Skeletal muscle satellite cell (primary cell): Measurements from ENCODE around the gene VPS51. TPM values are rescaled to one million over a fixed set of nuclear protein-coding genes. Genes with fewer than 3 reads are reported as not detected.
A peak's percentile ranks its signal among the peaks of the same experiment; 100 is the strongest.

Experiments
- H3K27me3 ChIP-seq: 2 replicates; pipeline ENCODE4 v1.7.0; 2013; ENCODE audit warnings: low read length; ENCODE audit not compliant: control insufficient read depth, insufficient read depth
- H3K36me3 ChIP-seq: 2 replicates; pipeline ENCODE4 v1.7.0; 2013; ENCODE audit warnings: mild to moderate bottlenecking, control low read depth, low read length; ENCODE audit not compliant: insufficient read depth
- H3K4me1 ChIP-seq: 2 replicates; pipeline ENCODE4 v1.7.0; 2013; ENCODE audit warnings: low read length; ENCODE audit not compliant: control insufficient read depth, insufficient read depth
- H3K4me2 ChIP-seq: 2 replicates; pipeline ENCODE4 v1.7.0; 2013; ENCODE audit warnings: mild to moderate bottlenecking, low read length
- H3K4me3 ChIP-seq: 2 replicates; pipeline ENCODE4 v1.7.0; 2013; ENCODE audit warnings: low read length
- H3K9ac ChIP-seq: 2 replicates; pipeline ENCODE4 v1.7.0; 2013; ENCODE audit warnings: mild to moderate bottlenecking, low read depth, low read length, moderate library complexity
- H3K9me3 ChIP-seq: replicated peaks from 2 replicates; pipeline ENCODE4 v1.7.0; 2013; ENCODE audit warnings: mild to moderate bottlenecking, control low read depth, low read length
- small RNA-seq: library from RNA; depleted of rRNA; stranded (forward); fragments of <200 nt; gene quantifications from one replicate; pipeline ENCODE3, GENCODE V24; 2012

The VPS51 gene

GRCh38 chr11:65150509-65151299 is 54.7 kb downstream of the VPS51 start:
- Histone ChIP-seq H3K4me3 (peak overlapping the region; percentile 18), H3K27me3 (peaks cover 9% of the 10 kb centered on the region), H3K4me1 (peaks cover 17% of the 10 kb centered on the region), H3K9ac (no peak overlapping the region), H3K36me3 (no peaks in the 10 kb centered on the region), H3K9me3 (no peaks in the 10 kb centered on the region), H3K4me2 (peak overlapping the region; percentile 56)

- Histone ChIP-seq H3K4me1 (peaks cover 17% of the 10 kb centered on the region), H3K9me3 (no peaks in the 10 kb centered on the region), H3K36me3 (no peaks in the 10 kb centered on the region), H3K4me3 (no peak overlapping the region), H3K27me3 (peaks cover 7% of the 10 kb centered on the region), H3K4me2 (no peak overlapping the region), H3K9ac (no peak overlapping the region)
Observed at GRCh38 chr11:65151331-65151899, 55.4 kb downstream of the VPS51 start.

- no peak overlapping the region for H3K4me3 ChIP-seq
- H3K9me3 ChIP-seq: no peaks in the 10 kb centered on the region
Observed at GRCh38 chr11:65152122-65152521, 56.1 kb downstream of the VPS51 start.

GRCh38 chr11:65156256-65156655 is 60.2 kb downstream of the VPS51 start:
- Histone ChIP-seq H3K9me3 (no peaks in the 10 kb centered on the region), H3K4me3 (no peak overlapping the region), H3K36me3 (no peaks in the 10 kb centered on the region), H3K9ac (no peak overlapping the region), H3K4me1 (no peaks in the 10 kb centered on the region), H3K4me2 (no peak overlapping the region), H3K27me3 (peaks cover 10% of the 10 kb centered on the region)

More at GRCh38 chr11:65152122-65152521, 56.1 kb downstream of the VPS51 start:
- peaks cover 17% of the 10 kb centered on the region for H3K4me1 ChIP-seq
- peaks cover 7% of the 10 kb centered on the region for H3K27me3 ChIP-seq
- no peaks in the 10 kb centered on the region for H3K36me3 ChIP-seq
- no peak overlapping the region for H3K4me2 ChIP-seq
- H3K9ac ChIP-seq: no peak overlapping the region

GRCh38 chr11:65156926-65157325 is 60.9 kb downstream of the VPS51 start:
- H3K27me3 ChIP-seq: peaks cover 10% of the 10 kb centered on the region
- no peaks in the 10 kb centered on the region for H3K4me1 ChIP-seq
- H3K4me3 ChIP-seq: no peak overlapping the region
- H3K36me3 ChIP-seq: no peaks in the 10 kb centered on the region
- H3K9me3 ChIP-seq: no peaks in the 10 kb centered on the region
- no peak overlapping the region for H3K9ac ChIP-seq
- H3K4me2 ChIP-seq: no peak overlapping the region

GRCh38 chr11:65157336-65157735 is 61.3 kb downstream of the VPS51 start:
- Histone ChIP-seq H3K4me2 (no peak overlapping the region), H3K27me3 (peaks cover 7% of the 10 kb centered on the region), H3K9me3 (no peaks in the 10 kb centered on the region), H3K9ac (no peak overlapping the region), H3K36me3 (no peaks in the 10 kb centered on the region), H3K4me3 (no peak overlapping the region), H3K4me1 (no peaks in the 10 kb centered on the region)

GRCh38 chr11:65159012-65159411 is 63.0 kb downstream of the VPS51 start:
- Histone ChIP-seq H3K9me3 (no peaks in the 10 kb centered on the region), H3K4me3 (no peak overlapping the region), H3K9ac (no peak overlapping the region), H3K27me3 (peaks cover 3% of the 10 kb centered on the region), H3K4me2 (no peak overlapping the region), H3K36me3 (no peaks in the 10 kb centered on the region), H3K4me1 (no peaks in the 10 kb centered on the region)

- H3K4me1 ChIP-seq: no peaks in the 10 kb centered on the region
- no peak overlapping the region for H3K4me2 ChIP-seq
- H3K9me3 ChIP-seq: no peaks in the 10 kb centered on the region
- H3K9ac ChIP-seq: no peak overlapping the region
- no peak overlapping the region for H3K4me3 ChIP-seq
- H3K36me3 ChIP-seq: no peaks in the 10 kb centered on the region
- H3K27me3 ChIP-seq: peaks cover 3% of the 10 kb centered on the region
Observed at GRCh38 chr11:65160643-65161042, 64.6 kb downstream of the VPS51 start.

Small RNA genes within 50 kb of the gene (small RNA-seq; reads per million reads assigned to genes)
- gene HIGD1AP10 (not detected), gene PDCL2P2 (not detected), gene RNU2-23P (67.6 reads per million, percentile 96 among the genes with 10 or more reads in this experiment)
